Naive B cell (primary cell): ENCODE data around the gene SCAP. TPM values are rescaled to one million over a fixed set of nuclear protein-coding genes. Genes with fewer than 3 reads are reported as not detected.

ENCODE experiments used
- ATAC-seq, 2 donors: fragments of 150-1000 bp; cut with Tn5 transposase; 2 replicates each; pipeline ENCODE4 v1.10.0; 2021; ENCODE audit warnings: low read depth in 2 of 2, mild to moderate bottlenecking in 2 of 2, moderate library complexity in 2 of 2
- DNase-seq: peaks from one replicate; pipeline ENCODE4 v3.0.0; 2022
- H3K27ac Mint-ChIP-seq, 6 donors: one replicate each; pipeline ENCODE4 v1.8.0; 2020 to 2022; ENCODE audit warnings: mild to moderate bottlenecking in 6 of 6, mixed read lengths in 6 of 6, moderate library complexity in 5 of 6, inconsistent platforms in 2 of 6
- H3K27me3 Mint-ChIP-seq, 3 donors: one replicate each; pipeline ENCODE4 v1.8.0; 2021 to 2022; ENCODE audit warnings: mixed read lengths in 3 of 3, mild to moderate bottlenecking in 1 of 3
- H3K36me3 Mint-ChIP-seq, 2 donors: one replicate each; pipeline ENCODE4 v1.8.0; 2020 to 2022; ENCODE audit warnings: mixed read lengths in 2 of 2, inconsistent platforms in 1 of 2, mild to moderate bottlenecking in 1 of 2
- H3K4me1 Mint-ChIP-seq, 3 donors: one replicate each; pipeline ENCODE4 v1.8.0; 2020 to 2022; ENCODE audit warnings: mixed read lengths in 3 of 3, inconsistent platforms in 1 of 3, mild to moderate bottlenecking in 1 of 3, moderate library complexity in 1 of 3
- H3K4me3 Mint-ChIP-seq, 8 donors: one replicate each; pipeline ENCODE4 v1.8.0; 2020 to 2022; ENCODE audit warnings: mild to moderate bottlenecking in 8 of 8, mixed read lengths in 8 of 8, moderate library complexity in 8 of 8, inconsistent platforms in 2 of 8
- H3K9me3 Mint-ChIP-seq, 7 donors: one replicate each; pipeline ENCODE4 v1.8.0; 2020 to 2022; ENCODE audit warnings: mixed read lengths in 7 of 7, mild to moderate bottlenecking in 5 of 7, inconsistent platforms in 2 of 7, moderate library complexity in 1 of 7
- polyA plus RNA-seq, 6 donors: library from polyadenylated mRNA; unstranded; fragments of 300-500 nt; fragmentation: Illumina TruSeq; gene quantifications; one replicate each; pipeline ENCODE4 v1.2.3, GENCODE V29; 2021; ENCODE audit warnings: low read depth in 6 of 6

SCAP gene
- polyA plus RNA-seq, 6 donors from 2014 or later, result 16.7 to 54.1 (median 34.8) TPM

DNA sequence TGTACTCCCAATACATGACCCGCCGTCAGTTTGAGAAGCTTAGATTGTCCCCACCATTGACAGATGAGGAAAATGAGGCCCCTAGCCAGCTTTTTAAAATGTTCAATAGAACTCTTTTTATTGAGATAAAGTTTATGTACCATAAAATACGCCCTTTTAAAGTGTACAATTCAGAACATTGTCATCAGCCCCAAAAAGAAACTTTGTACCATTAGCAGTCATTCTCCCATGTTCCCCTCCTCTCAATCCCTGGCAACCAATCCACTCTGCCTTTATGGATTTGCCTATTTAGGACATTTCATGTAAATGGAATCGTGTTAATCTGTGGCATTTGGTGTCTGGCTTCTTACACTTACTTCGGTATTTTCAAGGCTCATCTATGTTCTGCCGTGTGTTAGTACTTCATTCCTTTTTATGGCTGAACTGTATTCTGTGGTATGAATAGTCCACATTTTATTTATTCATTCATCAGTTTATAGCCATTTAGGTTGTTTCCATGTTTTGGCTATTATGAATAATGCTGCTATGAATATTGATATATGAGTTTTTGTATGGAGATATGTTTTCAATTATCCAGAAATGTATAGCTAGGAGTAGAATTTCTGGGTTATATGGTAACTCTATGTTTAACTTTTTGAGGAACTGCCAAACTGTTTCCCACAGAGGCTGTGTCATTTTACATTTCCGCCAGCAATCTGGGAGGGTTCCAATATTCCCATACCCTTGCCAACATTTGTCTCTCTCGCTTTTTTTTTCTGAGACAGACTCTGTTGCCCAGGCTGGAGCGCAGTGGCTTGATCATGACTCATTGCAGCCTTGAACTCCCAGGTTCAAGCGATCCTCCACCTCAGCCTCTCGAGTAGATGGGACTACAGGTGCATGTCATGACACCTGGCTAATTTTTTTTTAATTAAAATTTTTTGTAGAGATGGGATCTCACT lies 110.3 kb downstream of the SCAP start:
- DNase-seq (no peak), ATAC-seq (no peak)
- peaks cover 9 to 13% (median 10%) of the 10 kb centered on the region in 3 donors for H3K4me1 Mint-ChIP-seq
- H3K36me3 Mint-ChIP-seq, result peaks cover 0 to under 1% of the 10 kb centered on the region in 2 donors
- H3K27ac Mint-ChIP-seq, result peak overlapping the region in 2 of 6 donors; percentile 0 to 78
- H3K27me3 Mint-ChIP-seq, result no peaks in the 10 kb centered on the region
- peaks cover 0 to 5% (median under 1%) of the 10 kb centered on the region in 7 donors for H3K9me3 Mint-ChIP-seq
- H3K4me3 Mint-ChIP-seq, result no peak overlapping the region

Other genes starting within 250 kb of the SCAP start
- gene KIF9, start 193.1 kb downstream of the SCAP start, polyA plus RNA-seq, result 10 to 100 TPM in 1 of 6 donors, 1 to 10 TPM in 5; 3.4 to 11.0 (median 5.9) TPM
- 10 to 100 TPM; 14.7 to 23.5 (median 19.6) TPM for gene KLHL18, start 193.0 kb downstream of the SCAP start, polyA plus RNA-seq
- gene PTPN23, start 94.9 kb downstream of the SCAP start, polyA plus RNA-seq, result 1 to 10 TPM in 5 of 6 donors, under 1 TPM in 1; 0.60 to 6.3 (median 4.2) TPM
- gene ELP6, start 37.8 kb upstream of the SCAP start, polyA plus RNA-seq, result 10 to 100 TPM; 28.4 to 59.9 (median 38.7) TPM
- gene CSPG5, start 102.9 kb upstream of the SCAP start, polyA plus RNA-seq, result under 1 TPM in 1 of 6 donors, not detected in 5; 0.16 TPM